Endometrium (tissue), 2 donors: ENCODE data around the gene CENPP.
A peak's percentile ranks its signal among the peaks of the same experiment; 100 is the strongest.

ENCODE experiments used
- FAIRE-seq: peaks from 2 replicates; lab custom pipeline; 2012; peaks lifted over from hg19 to GRCh38; lab: Jason Lieb, UNC
- donor health status: control.
- donor health status: control.

The CENPP gene

GRCh38 chr9:92313624-92314012 lies 12.1 kb upstream of the CENPP start:
- FAIRE-seq, result no peak

- FAIRE-seq, result no peak
These were observed 10.3 kb upstream of the CENPP start for GRCh38 chr9:92315456-92315855.

- no peak for FAIRE-seq
These were observed 1.3 kb upstream of the CENPP start for GRCh38 chr9:92324431-92324830.

- FAIRE-seq, result no peak
These were observed 874 bp upstream of the CENPP start for GRCh38 chr9:92324889-92325268.

GRCh38 chr9:92325991-92326500 lies 293 bp downstream of the CENPP start:
- FAIRE-seq, result no peak

GRCh38 chr9:92327283-92327850 lies 1.6 kb downstream of the CENPP start:
- FAIRE-seq, result no peak

- no peak for FAIRE-seq
These were observed 2.5 kb downstream of the CENPP start for GRCh38 chr9:92328225-92328624.

GRCh38 chr9:92332577-92333281 lies 7.0 kb downstream of the CENPP start:
- peak; percentile 77 for FAIRE-seq

GRCh38 chr9:92333282-92333634 lies 7.5 kb downstream of the CENPP start:
- FAIRE-seq, result no peak

GRCh38 chr9:92341578-92341977 lies 15.8 kb downstream of the CENPP start:
- no peak for FAIRE-seq

GRCh38 chr9:92342825-92343488 lies 17.2 kb downstream of the CENPP start:
- peak; percentile 94 for FAIRE-seq

- FAIRE-seq, result peak; percentile 18
These were observed 19.8 kb downstream of the CENPP start for GRCh38 chr9:92345582-92345981.

GRCh38 chr9:92349771-92350739 lies 24.3 kb downstream of the CENPP start:
- peak; percentile 97 for FAIRE-seq

- peak; percentile 26 for FAIRE-seq
These were observed 25.0 kb downstream of the CENPP start for GRCh38 chr9:92350740-92351133.

GRCh38 chr9:92353051-92353450 lies 27.3 kb downstream of the CENPP start:
- no peak for FAIRE-seq

- FAIRE-seq, result no peak
These were observed 33.7 kb downstream of the CENPP start for GRCh38 chr9:92359394-92359995.

- no peak for FAIRE-seq
These were observed 34.3 kb downstream of the CENPP start for GRCh38 chr9:92360083-92360482.

- no peak for FAIRE-seq
These were observed 43.3 kb downstream of the CENPP start for GRCh38 chr9:92369075-92369474.

- FAIRE-seq, result no peak
These were observed 47.4 kb downstream of the CENPP start for GRCh38 chr9:92373167-92373566.

- FAIRE-seq, result no peak
These were observed 52.1 kb downstream of the CENPP start for GRCh38 chr9:92377876-92378275.

GRCh38 chr9:92378865-92379560 lies 53.3 kb downstream of the CENPP start:
- no peak for FAIRE-seq
